ENCODE results near the gene CPA1.

Gene CPA1

DNA sequence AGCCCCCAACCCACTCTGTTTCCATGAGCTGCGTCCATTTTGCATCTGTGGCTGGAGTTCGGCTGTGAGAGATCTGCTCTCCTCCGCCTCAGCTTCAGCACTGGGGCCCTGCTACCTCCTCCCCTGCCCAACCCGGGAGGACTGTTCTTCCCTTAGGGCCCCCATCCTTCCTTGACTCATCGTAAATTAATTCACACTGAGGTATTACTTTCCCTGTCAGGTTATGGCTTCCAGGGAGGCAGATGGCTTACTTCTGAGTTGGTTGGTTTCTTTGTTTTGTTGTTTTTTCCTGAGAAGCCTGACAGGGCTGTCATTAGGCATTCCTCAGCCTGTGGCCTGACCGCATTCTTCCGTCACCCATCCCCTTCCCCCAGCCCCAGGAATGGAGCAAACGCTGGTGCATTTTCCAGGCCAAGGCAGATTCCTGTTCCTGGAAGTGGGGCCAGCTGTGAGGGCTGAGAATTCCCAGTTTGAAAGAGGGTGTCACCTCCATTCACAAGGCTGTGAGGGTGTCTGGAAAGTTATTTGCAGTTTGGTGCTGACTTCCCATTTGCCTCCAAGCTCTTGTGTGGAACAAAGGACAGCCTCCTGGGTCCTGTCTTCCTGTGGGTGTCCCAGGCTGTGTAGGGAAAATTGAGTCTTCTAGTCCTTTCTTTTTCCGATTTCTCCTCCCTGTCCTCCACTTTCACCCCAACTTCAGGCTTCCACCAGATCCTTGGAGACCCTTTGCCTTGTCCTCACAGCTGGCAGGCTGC, 24.0 kb upstream of the CPA1 start:
- DNase-seq (ENCODE audit: low read depth, low spot score) = peak; percentile 83

GRCh38 chr7:130356876-130357611, 23.2 kb upstream of the CPA1 start:
- no peak for DNase-seq (ENCODE audit: low read depth, low spot score)

DNA sequence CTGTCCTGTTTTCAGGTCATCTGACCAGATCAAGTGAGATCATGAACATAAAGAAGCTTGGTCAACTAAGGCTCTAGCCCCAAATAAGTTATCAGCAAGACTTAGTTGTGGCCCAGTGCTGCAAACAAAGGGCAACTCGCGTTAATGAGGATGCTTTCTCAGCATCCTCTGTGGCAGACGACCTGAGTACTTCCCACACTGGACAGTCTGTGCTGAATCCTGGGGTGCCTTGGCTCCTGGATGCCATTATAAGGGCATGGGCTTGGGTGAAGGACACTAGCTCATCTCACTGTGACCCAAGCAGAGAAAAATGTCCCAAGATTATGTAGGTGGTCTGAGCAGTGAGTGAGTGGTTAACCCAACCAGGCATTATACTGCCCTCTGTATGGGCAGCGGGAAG, 21.8 kb upstream of the CPA1 start:
- no peak for DNase-seq (ENCODE audit: low read depth, low spot score)

GRCh38 chr7:130359276-130359857, 20.9 kb upstream of the CPA1 start:
- no peak for DNase-seq (ENCODE audit: low read depth, low spot score)

DNA sequence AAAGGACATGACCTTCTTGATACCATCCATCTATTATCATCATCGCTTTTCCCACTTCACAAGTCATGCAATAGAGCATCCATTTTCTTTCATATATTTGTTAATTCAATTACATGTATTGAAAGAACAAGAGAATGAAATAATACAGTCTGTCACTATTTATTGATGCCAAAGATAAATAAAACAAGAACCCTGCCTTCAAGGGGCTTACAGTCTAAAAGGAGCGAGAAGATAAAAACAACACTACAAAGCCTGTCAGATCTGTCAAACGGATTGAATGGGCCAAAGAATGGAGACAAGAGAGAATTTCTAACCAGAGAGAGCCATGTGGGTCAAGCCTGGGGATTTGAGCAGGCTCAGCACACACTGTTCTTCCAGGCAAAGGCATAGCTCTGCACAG, 19.8 kb upstream of the CPA1 start:
- DNase-seq (ENCODE audit: low read depth, low spot score) = no peak

GRCh38 chr7:130361681-130362080, 18.6 kb upstream of the CPA1 start:
- no peak for DNase-seq (ENCODE audit: low read depth, low spot score)

GRCh38 chr7:130362251-130362816, 18.0 kb upstream of the CPA1 start:
- DNase-seq (ENCODE audit: low read depth, low spot score) = no peak

DNA sequence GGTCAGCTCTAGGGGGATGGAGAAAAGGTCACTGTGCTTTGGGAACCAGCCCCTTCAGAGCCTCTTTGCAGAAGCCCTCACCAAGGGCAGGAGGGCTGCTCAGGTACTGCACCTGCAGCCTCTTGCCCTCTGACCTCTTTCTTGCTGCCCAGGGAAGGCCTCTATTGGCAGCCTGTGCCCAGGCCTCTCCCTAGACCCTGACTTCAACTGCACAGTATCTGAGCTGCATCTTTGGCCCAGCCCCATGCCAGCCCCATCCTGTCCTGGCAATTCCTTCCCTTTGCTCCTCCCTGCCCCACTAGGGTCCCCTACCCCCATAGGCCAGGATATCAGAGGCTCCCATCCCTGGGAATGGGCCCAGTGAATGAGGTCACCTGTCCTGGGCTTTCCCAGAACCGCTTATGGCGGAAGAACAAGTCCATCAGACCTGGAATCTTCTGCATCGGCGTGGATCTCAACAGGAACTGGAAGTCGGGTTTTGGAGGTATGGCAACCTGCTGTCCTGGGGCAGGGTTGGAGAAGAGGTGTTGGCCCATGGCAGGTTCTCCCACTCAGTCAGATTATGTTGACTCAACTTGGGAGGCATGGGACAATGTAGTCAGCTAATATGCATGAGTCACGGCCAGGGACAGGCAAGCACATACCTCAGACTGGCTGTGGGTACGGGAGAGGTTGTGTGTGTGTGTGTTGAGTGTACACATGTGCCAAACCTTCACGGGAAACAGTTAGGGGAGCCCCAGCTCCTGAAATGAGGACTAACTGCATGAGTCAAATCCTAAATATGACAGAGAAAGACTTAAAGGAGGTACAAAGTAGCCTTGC, 17.1 kb upstream of the CPA1 start:
- DNase-seq (ENCODE audit: low read depth, low spot score) = no peak

DNA sequence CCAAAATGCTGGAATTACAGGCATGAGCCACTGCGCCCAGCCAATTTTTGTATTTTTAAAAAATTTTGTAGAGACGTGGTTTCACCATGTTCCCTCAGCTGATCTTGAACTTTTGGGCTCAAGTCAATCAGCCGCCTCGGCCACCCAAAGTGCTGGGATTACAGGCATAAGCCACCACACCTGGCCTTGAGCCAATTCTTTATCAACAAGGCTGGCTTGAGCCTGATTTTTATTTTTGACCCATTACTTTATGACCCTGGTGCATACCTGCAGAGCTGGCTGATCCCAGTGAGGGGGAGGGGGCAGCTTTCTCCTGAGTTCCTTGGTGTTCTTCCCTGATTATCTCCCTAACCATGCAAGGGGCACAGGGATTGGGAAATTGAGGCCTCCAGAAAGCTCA, 15.8 kb upstream of the CPA1 start:
- no peak for DNase-seq (ENCODE audit: low read depth, low spot score)

GRCh38 chr7:130365088-130365487, 15.2 kb upstream of the CPA1 start:
- DNase-seq (ENCODE audit: low read depth, low spot score) = no peak

GRCh38 chr7:130365511-130366441, 14.5 kb upstream of the CPA1 start:
- DNase-seq (ENCODE audit: low read depth, low spot score) = no peak

- no peak for DNase-seq (ENCODE audit: low read depth, low spot score)
These were observed 13.7 kb upstream of the CPA1 start for GRCh38 chr7:130366564-130366963.

DNA sequence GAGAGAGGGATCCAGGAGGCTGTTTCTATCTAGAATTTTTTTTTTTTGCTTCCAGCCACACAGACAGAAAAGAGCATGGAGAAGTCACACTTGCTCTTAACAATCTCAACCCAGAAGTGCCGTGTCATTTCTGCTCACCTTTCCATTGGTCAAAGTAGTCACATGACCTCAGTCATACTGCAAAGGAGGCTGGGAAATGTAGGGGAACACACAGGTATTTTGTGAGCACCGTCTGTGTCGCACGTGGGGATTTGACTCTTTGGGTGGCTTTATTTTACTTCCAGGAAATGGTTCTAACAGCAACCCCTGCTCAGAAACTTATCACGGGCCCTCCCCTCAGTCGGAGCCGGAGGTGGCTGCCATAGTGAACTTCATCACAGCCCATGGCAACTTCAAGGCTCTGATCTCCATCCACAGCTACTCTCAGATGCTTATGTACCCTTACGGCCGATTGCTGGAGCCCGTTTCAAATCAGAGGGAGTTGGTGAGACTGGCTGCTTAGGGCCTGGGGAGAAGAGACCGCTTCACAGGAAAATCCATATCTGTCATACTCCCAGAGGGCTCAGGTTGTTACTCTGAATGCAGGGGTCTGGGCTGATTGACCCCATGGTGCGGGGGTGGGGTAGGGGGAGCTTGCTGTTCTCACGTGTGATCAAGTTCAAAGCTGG, 13.1 kb upstream of the CPA1 start:
- no peak for DNase-seq (ENCODE audit: low read depth, low spot score)

GRCh38 chr7:130367836-130368746, 12.2 kb upstream of the CPA1 start:
- no peak for DNase-seq (ENCODE audit: low read depth, low spot score)

GRCh38 chr7:130369110-130369711, 11.1 kb upstream of the CPA1 start:
- no peak for DNase-seq (ENCODE audit: low read depth, low spot score)

- DNase-seq (ENCODE audit: low read depth, low spot score) = no peak
These were observed 10.3 kb upstream of the CPA1 start for GRCh38 chr7:130369831-130370550.

- DNase-seq (ENCODE audit: low read depth, low spot score) = no peak
These were observed 9.2 kb upstream of the CPA1 start for GRCh38 chr7:130371046-130371445.

Measured in smooth muscle cell of the brain vasculature (primary cell).